GM12874 (cell line): ENCODE results near the gene IPCEF1.

Experiments
- TF ChIP-seq, protein P1 (sequence below): IDR thresholded peaks from 2 replicates; pipeline ENCODE4 v1.5.1; 2011; ENCODE audit warnings: low read depth, mild to moderate bottlenecking, control low read depth, low read length, moderate library complexity; ENCODE audit not compliant: insufficient read depth

Gene IPCEF1

DNA sequence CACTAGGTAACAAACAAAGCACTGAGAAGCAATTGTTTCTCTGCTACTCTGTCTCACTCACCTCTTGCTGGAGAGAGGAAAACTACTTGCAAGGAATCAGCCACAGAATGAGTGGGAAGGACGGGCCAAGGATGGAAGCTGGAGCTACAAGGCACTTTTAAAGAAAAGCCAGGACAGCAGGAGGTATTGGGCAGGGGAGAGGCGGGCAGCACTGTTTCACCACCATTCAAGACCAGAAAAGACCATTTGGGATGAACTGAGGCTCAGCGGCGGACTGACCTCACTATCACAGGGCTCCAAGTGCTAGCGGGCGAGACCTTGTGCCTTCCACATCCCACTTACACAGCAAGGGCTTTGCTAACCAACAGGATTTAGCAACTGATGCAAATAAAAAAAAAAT is 137.4 kb downstream of the IPCEF1 start:
- TF ChIP-seq, protein P1, sequence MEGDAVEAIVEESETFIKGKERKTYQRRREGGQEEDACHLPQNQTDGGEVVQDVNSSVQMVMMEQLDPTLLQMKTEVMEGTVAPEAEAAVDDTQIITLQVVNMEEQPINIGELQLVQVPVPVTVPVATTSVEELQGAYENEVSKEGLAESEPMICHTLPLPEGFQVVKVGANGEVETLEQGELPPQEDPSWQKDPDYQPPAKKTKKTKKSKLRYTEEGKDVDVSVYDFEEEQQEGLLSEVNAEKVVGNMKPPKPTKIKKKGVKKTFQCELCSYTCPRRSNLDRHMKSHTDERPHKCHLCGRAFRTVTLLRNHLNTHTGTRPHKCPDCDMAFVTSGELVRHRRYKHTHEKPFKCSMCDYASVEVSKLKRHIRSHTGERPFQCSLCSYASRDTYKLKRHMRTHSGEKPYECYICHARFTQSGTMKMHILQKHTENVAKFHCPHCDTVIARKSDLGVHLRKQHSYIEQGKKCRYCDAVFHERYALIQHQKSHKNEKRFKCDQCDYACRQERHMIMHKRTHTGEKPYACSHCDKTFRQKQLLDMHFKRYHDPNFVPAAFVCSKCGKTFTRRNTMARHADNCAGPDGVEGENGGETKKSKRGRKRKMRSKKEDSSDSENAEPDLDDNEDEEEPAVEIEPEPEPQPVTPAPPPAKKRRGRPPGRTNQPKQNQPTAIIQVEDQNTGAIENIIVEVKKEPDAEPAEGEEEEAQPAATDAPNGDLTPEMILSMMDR, result no peak

- TF ChIP-seq, protein P1, result no peak
These were observed 137.8 kb downstream of the IPCEF1 start for GRCh38 chr6:154218787-154219186.

DNA sequence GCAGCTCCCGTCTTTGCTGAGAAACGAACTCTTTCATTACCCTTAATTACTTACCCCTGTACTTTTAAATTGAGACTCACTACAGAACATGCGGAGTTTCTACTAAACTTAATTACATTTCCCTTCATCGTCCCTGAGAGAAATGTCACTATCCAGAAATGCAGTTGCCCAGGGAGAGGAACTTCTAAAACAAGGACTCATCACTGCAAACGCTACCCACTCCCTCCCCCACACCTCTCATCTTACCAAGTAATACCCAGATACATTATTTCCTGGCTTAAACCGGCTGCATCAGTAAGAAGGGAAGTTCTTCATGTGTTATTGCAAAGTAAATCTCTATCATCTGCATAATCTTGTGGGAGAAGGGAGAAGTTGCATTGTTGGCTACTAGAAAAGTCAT is 138.3 kb downstream of the IPCEF1 start:
- TF ChIP-seq, protein P1, result no peak

GRCh38 chr6:154213782-154214181 is 142.8 kb downstream of the IPCEF1 start:
- TF ChIP-seq, protein P1, result no peak

DNA sequence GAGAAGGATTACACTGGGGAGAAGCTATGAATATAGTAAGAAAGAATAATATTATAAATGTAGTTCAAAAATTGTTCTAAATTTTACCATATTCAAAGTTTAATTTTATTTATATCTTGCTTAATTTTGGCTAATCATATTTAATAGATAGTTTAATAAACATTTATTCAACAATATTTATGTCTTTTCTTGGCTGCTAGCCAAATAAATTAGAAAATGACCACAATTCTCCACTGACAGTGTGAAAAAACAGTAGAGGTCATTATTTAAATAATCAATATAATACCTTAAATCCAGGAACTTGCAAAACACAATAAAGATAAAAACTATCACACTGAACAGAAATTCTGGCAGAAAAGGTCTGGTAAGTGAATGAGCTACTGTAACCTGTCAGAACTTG is 145.9 kb downstream of the IPCEF1 start:
- TF ChIP-seq, protein P1, result no peak

DNA sequence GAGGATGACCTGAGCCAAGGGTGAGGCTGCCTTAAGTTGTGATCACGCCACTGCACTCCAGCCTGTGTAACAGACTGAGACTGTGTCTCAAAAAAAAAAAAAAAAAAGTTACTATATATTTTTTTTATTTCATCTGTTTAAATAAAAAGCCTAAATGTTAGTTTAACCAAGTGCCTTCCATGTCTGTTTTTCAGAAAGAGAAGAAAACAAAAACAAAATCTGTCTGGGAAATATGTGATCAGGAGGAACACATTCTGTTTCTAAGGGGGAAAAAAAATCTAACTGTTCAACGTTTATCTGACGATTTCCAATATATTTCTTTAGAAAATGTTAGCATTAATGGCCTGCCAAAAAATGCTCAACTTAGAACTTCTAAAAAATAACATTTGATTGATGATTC is 147.0 kb downstream of the IPCEF1 start:
- TF ChIP-seq, protein P1, result no peak

DNA sequence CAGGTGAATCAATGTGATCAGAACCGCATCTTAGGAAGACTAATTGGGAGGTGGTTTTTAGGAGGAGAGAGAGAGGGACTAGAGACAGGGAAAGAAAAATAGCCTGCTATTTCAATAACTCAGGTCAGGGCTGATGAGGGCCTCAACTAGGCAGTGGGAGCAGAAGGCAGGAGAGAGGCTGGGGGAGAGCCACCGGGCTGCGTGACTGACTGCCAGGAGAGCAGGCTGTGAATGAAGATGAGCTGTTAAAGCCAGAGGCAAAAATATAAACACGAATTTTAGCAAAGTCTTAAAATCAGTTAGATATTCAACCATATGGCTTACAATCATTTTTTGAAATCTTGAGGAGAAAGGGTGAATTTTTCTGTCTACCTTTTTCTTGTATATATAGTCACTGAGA is 149.6 kb downstream of the IPCEF1 start:
- TF ChIP-seq, protein P1, result no peak

GRCh38 chr6:154206141-154206540 is 150.5 kb downstream of the IPCEF1 start:
- TF ChIP-seq, protein P1, result no peak
